NCI-H446 (cell line): ENCODE results near the gene AP1M1.
"Not testable (repeated sequence)": the region's sequence is repeated elsewhere in the genome, so short reads cannot be mapped to it uniquely, and the experiment has no call there.

Experiments
- DNase-seq, 2 experiments: peaks; one replicate each; lab custom pipeline; 2025; lab: John Stamatoyannopoulos, UW

Gene AP1M1

DNA sequence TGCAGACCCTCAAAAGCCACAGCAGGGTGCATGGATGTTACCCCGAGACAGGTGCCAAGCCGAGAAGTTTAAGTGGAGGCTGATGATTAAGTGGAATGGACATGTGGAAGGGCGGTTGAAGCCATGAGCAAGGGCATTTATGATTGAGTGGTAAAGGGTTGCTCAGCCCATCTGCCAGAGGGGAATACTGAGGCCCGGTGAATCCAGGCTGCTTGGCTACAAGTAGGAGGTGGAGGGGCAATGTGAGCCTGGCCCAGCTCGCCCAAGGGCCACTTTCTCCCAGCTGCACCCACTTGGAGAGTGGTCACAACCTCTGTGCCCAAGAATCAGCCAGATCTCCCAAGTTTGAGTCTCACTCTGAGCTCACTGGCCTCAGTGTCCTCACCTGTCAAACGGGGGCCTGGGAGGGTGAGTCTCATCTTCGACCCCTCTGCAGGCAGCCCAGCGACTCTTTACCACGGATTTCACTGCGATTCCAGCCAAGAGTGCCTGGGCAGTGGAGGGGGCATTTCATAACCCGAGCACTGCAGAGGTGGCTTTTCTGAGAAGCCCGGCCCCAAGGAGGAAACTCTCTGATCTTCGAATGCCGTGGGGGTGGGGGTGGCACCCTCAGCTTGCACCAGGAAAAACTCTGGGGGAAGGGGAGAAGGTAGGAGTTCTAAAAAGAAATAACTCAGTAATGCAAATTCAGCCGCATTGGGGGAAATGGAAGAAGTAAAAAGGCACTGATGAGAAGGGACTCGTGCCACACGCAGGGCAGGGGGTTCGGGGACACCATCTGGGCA is 64.1 kb downstream of the AP1M1 start:
- DNase-seq = no peak

DNA sequence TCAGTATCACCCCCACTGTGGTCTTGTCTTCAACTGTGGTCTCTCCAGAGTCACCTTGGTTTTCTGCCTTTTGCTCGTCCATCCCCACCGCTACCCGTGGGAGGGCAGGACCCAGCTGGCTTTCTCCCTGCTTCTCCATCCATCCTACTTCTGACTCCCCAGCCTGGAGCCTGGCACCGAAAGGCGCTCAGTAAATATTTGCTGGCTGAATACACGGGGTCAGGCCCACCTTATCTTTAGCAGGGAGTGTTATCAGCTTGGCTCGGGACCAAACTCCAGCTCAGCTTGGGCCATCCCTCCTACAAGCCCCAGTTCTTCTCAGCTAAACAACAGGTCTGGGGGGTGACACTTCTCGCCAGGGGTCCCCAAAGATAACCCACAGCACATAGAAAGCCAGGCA is 64.9 kb downstream of the AP1M1 start:
- no peak for DNase-seq

DNA sequence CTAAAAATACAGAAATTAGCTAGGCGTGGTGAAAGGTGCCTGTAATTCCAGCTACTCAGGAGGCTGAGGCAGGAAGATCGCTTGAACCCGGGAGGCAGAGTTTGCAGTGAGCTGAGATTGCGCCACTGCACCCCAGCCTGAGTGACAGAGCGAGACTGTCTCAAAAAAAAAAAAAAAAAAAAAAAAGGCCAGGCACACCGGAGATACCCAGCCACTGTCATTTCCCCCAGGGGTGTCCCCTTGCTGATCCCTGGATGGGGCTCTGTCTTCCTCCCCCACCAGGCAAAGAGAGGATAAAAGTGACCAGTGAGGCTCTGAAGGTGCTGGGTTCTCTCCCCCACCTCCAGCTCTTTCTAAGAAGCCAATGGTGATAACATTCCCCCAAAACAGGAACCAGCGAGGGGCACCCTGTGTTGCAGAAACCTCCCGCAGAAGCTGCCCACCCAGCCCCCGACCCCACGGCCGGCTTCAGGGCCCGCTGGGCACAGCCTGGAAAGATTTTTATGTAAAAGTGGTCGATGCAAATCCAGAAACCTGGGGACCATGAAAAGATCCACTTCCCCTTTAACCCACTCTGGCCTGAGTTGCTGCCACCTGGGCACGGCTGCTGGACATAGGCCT is 65.5 kb downstream of the AP1M1 start:
- no peak for DNase-seq

GRCh38 chr19:16265205-16265604 is 67.5 kb downstream of the AP1M1 start:
- no peak for DNase-seq

GRCh38 chr19:16265890-16266585 is 68.3 kb downstream of the AP1M1 start:
- DNase-seq = no peak

DNA sequence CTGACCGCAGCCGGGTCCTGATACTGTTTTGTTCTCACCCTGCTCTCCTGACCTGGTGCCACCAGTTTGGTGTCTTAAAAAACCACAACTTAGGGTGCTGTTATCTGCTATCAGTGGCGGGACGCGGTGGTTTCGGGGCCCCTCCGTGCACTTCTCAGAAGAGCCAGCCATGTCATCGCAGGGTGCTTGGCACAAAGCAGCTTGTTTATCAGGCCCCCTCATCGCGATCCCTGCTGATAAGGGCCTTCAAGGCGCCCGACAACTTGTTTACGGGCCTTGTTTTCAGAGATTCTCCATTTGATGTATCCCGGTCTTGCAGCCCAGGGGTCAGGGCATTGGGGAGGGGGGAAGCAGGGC is 68.9 kb downstream of the AP1M1 start:
- no peak for DNase-seq

GRCh38 chr19:16268676-16269319 is 71.1 kb downstream of the AP1M1 start:
- no peak for DNase-seq

- DNase-seq = no peak
Observed at GRCh38 chr19:16272945-16273344, 75.2 kb downstream of the AP1M1 start.

DNA sequence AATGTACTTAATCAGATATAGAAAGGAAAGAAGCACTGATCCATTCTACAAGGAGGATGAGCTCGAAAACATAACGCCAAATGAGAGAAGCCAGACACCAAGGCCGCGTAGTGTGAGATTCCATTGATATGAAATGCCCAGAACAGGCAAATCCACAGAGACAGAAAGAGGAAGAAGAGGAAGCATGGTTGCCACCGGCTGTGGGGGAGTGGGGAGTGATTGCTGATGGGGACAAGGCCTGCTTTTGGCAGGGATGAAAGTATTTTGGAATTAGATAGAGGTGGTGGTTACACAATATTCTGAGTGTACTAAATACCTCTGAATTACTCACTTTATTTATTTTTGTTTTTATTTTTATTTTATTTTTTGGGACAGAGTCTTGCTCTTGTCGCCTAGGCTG is 76.7 kb downstream of the AP1M1 start:
- DNase-seq = no peak

- DNase-seq = no peak
Observed at GRCh38 chr19:16280306-16280705, 82.6 kb downstream of the AP1M1 start.

- no peak for DNase-seq
Observed at GRCh38 chr19:16281743-16282142, 84.0 kb downstream of the AP1M1 start.

- DNase-seq = no peak
Observed at GRCh38 chr19:16283210-16284061, 85.7 kb downstream of the AP1M1 start.

- DNase-seq = no peak
Observed at GRCh38 chr19:16284505-16284904, 86.8 kb downstream of the AP1M1 start.

- not testable (repeated sequence) for DNase-seq
Observed at GRCh38 chr19:16285079-16285478, 87.4 kb downstream of the AP1M1 start.

DNA sequence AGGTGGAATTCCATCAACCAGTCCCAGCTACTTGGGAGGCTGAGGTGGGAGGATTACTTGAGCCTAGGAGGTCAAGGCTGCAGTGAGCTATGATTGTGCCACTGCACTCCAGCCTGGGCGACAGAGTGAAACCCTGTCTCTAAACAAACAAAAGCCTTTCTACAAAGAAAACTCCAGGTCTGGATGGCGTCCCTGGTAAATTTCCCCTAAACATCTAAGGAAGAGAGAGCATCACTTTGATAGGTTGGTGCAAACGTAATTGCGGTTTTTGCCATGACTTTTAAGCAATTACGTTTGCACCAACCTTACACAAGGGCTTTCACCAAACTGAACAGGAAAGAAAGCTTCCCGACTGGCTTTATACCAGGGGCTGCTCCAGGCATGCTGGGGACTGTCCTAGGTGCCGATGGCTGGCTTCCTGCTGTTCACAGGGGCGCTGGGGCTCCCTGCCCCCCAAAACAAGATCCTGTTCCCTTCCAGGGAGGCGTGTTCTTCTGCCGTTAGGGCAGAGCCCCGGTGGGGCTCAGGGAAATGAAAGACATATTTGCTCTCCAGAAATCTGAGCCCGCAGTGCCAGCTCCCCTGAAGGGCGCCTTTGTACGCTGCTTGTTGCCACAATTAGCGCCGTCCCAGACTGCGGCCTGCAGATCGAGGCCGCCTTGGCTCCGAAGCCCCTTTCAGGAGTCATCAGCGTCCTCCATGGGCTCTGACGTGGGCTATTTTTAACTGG is 88.2 kb downstream of the AP1M1 start:
- DNase-seq = no peak

- DNase-seq = no peak
Observed at GRCh38 chr19:16288544-16288943, 90.8 kb downstream of the AP1M1 start.

DNA sequence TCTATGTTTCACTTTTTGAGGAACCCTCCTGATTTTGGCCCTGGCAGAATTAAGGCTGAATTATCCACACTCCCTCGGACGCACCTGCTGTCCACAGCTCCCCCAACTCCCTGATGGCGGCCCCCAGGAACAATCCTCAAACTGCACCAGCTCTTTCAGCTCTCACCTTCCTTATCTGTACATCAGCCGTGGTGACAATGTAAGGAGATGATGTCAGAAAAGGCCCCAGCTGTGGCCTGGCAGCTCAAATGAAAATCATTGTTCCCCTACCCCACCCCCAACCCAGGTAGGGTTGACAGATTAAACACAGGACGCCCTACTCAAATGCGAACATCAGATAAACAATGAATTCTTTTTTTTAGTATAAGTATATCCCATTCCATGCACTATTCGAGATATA is 91.9 kb downstream of the AP1M1 start:
- no peak for DNase-seq

GRCh38 chr19:16290692-16291091 is 93.0 kb downstream of the AP1M1 start:
- no peak for DNase-seq

- no peak for DNase-seq
Observed at GRCh38 chr19:16293118-16294091, 95.7 kb downstream of the AP1M1 start.

GRCh38 chr19:16295057-16295456 is 97.3 kb downstream of the AP1M1 start:
- DNase-seq = no peak
